ENCODE measurements around the gene CCDC27. TPM values are rescaled to one million over a fixed set of nuclear protein-coding genes. Genes with fewer than 3 reads are reported as not detected.
A peak's percentile ranks its signal among the peaks of the same experiment; 100 is the strongest.

Gene CCDC27
- total and polyA plus RNA-seq, 2 of the 13 experiments (the other 11 are each of a cell fraction or from before 2014, with no cell fraction given), result not detected

GRCh38 chr1:3775490-3776230 is 23.4 kb downstream of the CCDC27 start (continued):
- TF ChIP-seq NKX3-1 (CRISPR knock-in tag; IDR thresholded peaks at IDR 0.05) (peak; percentile 82; the same call in 1 of the 2 replicates), TRAFD1 (CRISPR knock-in tag; IDR thresholded peaks at IDR 0.05; ENCODE audit: borderline replicate concordance) (no peak), FOXO4 (CRISPR knock-in tag; conservative IDR thresholded peaks at IDR 0.05) (no peak), KDM2A (CRISPR knock-in tag; IDR thresholded peaks at IDR 0.05; ENCODE audit: borderline replicate concordance, low read depth) (peak; percentile 69), SP2 (CRISPR knock-in tag; IDR thresholded peaks at IDR 0.05) (no peak), CC2D1A (CRISPR knock-in tag; IDR thresholded peaks at IDR 0.05) (no peak), ZNF776 (CRISPR knock-in tag; IDR thresholded peaks at IDR 0.05) (peak; percentile 67; the same call in 1 of the 2 replicates), GABPA (IDR thresholded peaks at IDR 0.05; ENCODE audit: low read depth, low read length) (no peak), GABPA (CRISPR knock-in tag; IDR thresholded peaks at IDR 0.05; ENCODE audit: low read depth) (0 out of 2 replicates have a peak, but pooled peaks have one; percentile 40), BCL3 (CRISPR knock-in tag; IDR thresholded peaks at IDR 0.05) (no peak; the same call in none of the 2 replicates), KLF16 (CRISPR knock-in tag; IDR thresholded peaks at IDR 0.05) (no peak), ZNF12 (CRISPR knock-in tag; IDR thresholded peaks at IDR 0.05) (0 out of 2 replicates have a peak, but pooled peaks have one; percentile 30), ZNF20 (CRISPR knock-in tag; IDR thresholded peaks at IDR 0.05) (no peak), ATM (IDR thresholded peaks at IDR 0.05; ENCODE audit: borderline replicate concordance) (no peak), NFIB (CRISPR knock-in tag; IDR thresholded peaks at IDR 0.05; ENCODE audit: borderline replicate concordance) (no peak), ZNF513 (CRISPR knock-in tag; conservative IDR thresholded peaks at IDR 0.05) (no peak), KMT2A (CRISPR knock-in tag; IDR thresholded peaks at IDR 0.05) (0 out of 2 replicates have a peak, but pooled peaks have one; percentile 47), TBX3 (IDR thresholded peaks at IDR 0.05; ENCODE audit: borderline replicate concordance) (no peak), ZNF891 (CRISPR knock-in tag; IDR thresholded peaks at IDR 0.05) (no peak; the same call in 1 of the 2 replicates), FLYWCH1 (CRISPR knock-in tag; IDR thresholded peaks at IDR 0.05) (no peak), PHF8 (CRISPR knock-in tag; IDR thresholded peaks at IDR 0.05) (peak; percentile 23; the same call in 1 of the 2 replicates), ARNT2 (CRISPR knock-in tag; IDR thresholded peaks at IDR 0.05; ENCODE audit: low read depth) (peak; percentile 31; the same call in 1 of the 2 replicates), SP1 (IDR thresholded peaks at IDR 0.05) (no peak), SP1 (CRISPR knock-in tag; IDR thresholded peaks at IDR 0.05) (peak; percentile 55), ZBTB3 (CRISPR knock-in tag; IDR thresholded peaks at IDR 0.05; ENCODE audit: borderline replicate concordance, low read depth) (no peak; the same call in 1 of the 2 replicates)
